Measurements from ENCODE around the gene LMO3.

DNA sequence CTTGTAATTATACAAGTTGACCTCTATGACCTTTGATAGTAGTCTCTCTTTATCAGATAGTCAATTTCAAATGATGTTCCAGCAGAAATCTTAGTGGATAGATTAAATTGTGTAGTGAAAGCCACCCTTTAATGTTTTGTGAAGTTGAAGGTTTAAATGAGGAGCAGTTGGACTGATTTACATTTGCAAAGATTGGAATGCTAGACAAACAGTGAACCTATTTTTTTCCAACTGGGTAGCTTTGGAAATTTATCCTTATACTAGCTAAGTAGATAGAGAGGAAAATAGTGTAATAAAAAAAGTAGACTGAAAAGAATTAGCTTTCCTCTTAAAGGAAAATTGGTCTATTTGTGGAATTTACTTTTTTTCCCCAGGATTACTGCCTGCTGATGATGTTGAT, 53.7 kb downstream of the LMO3 start:
- no peak for TF ChIP-seq CTCF (IDR thresholded peaks at IDR 0.05)
- TF ChIP-seq POLR2A (IDR thresholded peaks at IDR 0.05): no peak
- TF ChIP-seq EP300 (IDR thresholded peaks at IDR 0.05): no peak

All from tibial nerve (tissue), 4 donors.